Middle frontal gyrus (tissue), 1 donor: Measurements from ENCODE around the gene UBXN11.

Source experiments
- DNase-seq: peaks from one replicate; pipeline ENCODE4 v3.0.0-alpha.2; 2015; ENCODE audit warnings: low spot score; ENCODE audit errors: extremely low spot score

The UBXN11 gene

DNA sequence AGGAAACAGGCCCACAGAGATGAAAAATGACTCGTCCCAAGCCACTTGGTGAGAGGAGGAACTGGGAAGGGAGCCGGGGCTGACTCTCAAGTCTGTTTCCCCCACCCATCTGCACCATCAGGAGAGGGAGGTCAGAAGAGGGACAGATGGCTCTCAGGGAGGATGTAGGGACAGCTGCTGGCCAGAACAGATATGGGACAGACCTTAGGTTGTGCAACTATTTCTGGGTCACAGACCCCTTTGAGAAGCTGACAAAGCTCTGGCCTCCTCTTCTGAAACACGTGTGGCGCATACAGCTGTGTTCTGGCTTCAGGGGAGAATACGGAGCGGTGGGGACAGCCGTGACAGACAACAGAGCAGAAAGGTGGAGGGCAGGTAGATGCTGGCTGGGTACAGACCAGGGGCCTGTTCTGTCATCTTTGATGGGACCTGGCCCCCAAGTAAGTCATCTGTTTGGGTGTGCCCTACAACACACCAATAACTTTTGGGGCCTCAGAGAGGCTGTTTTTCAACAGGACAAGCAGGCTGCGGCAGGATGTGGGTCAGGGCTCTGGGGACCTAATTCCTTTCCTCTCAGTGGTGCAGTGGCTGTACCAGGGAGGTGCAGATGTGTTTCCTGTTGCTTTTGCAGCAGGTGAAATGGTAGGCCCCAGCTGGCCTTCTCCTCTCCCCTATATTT, 19.3 kb downstream of the UBXN11 start:
- DNase-seq: no peak

GRCh38 chr1:26286064-26286416, 20.4 kb downstream of the UBXN11 start:
- no peak for DNase-seq

GRCh38 chr1:26285366-26286063, 20.9 kb downstream of the UBXN11 start:
- no peak for DNase-seq

DNA sequence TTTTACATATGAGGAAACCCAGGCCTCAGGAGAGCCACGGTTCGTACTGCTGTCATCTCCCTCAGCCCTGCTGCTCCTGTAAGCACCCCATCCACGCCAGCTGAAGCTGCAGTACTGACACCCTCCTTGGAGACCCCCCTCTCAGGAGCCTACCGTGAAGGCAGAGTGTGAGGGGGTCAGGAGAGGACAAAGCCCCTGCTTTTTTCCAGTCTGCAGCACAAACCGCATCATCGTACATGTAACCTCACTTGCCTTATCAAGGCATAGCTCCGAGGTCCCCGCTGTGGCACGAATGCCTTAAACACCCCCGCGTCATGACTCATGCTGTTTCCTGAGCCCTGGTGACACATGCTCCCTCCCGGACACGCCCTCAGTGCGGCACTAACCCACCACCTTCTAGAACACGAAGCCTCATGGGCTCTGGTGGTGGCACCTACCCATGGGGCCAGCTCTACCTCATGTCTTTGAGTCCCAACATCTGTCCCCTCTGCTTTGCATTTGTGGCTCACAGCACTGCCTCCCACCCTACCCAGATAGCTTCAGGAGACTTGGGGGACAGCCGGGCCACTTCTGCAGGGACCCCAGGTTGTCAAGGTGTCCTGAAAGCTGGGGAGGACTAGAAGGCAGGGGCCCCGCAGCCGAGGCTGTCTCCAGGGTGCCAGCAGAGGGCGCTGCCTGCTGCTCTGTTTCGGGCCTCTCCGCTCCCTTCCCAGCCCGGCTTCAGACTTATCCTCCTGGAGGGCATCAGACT, 21.7 kb downstream of the UBXN11 start:
- no peak for DNase-seq

DNA sequence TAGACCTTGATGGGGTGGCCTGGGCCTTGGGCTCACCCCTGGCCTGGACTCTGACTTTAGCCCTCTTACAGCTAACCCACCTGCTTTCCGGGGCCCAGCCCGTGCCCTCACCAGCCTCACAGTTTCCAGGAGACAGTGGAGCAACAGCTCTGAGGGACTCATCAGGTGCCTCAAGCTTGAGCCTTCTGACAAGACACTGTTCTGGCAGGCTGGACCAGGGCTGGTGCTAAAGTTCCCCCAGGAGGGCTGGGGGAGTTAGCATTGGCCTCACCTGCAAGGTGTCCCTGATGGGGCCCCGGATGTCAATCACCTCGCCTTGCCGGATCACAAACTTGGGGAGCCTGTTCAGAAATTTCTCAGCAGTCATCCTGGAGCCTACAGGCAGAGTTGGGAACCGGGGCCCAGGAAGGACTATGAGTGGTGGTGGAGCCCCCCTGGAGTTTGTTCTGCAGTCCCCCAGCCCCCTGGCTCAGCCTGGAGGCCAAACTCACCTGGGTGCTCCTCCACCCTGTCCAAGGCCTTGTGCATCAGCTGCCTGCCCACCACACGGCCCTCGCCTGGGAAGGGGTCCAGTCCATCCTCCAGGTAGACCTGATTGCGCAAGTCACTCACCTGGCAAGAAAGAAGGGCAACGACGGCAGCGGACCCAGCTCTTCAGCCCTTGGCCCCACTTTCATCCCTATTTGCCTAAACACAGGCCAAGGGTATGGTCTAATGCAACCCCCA, 22.4 kb downstream of the UBXN11 start:
- DNase-seq: no peak

- DNase-seq: no peak
These were observed 23.1 kb downstream of the UBXN11 start for GRCh38 chr1:26283279-26283853.

DNA sequence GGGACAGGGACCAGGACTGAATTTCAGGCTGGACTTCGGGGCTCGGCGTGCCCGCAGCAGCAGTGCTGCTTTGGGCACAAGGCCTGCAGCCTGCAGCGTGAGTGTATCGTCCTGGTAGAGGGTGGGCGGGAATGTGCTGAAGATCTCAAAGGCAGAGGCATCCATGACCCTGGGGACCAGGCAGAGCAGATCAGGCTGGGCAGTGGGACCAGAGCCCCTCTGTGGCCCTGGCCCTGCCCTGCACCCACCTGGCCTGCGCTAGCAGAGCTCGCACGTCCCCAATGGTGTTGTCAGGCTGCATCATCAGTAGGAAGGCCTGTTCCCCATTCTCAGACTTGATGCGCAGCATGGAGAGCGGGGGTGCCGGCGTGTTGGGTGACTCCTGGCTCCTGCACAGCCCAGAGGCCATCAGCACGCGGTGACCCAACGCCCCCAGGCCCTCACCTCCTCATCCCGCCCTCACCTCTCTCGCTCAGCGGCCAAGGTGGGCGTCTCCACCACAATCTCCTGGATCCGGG, 24.0 kb downstream of the UBXN11 start:
- no peak for DNase-seq

DNA sequence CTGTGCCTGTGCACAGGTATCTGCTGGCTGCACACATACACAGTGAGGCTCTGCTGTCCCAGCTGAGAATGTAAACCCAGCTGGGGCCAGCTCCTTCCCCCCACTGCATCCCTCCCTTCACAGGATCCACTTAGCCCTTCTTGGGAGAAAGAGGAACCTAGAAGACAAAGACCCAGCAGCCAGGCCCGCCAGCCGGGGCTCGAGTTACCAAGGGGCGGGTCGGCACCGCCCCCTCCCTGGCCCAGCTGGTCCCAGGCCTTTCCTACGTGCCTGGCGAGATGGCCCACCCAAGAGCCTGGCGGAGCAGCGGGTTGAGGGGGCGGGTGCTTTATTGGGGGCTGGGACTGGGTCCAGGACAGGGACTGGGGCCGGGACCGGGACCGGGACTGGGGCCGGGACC, 24.5 kb downstream of the UBXN11 start:
- no peak for DNase-seq

DNA sequence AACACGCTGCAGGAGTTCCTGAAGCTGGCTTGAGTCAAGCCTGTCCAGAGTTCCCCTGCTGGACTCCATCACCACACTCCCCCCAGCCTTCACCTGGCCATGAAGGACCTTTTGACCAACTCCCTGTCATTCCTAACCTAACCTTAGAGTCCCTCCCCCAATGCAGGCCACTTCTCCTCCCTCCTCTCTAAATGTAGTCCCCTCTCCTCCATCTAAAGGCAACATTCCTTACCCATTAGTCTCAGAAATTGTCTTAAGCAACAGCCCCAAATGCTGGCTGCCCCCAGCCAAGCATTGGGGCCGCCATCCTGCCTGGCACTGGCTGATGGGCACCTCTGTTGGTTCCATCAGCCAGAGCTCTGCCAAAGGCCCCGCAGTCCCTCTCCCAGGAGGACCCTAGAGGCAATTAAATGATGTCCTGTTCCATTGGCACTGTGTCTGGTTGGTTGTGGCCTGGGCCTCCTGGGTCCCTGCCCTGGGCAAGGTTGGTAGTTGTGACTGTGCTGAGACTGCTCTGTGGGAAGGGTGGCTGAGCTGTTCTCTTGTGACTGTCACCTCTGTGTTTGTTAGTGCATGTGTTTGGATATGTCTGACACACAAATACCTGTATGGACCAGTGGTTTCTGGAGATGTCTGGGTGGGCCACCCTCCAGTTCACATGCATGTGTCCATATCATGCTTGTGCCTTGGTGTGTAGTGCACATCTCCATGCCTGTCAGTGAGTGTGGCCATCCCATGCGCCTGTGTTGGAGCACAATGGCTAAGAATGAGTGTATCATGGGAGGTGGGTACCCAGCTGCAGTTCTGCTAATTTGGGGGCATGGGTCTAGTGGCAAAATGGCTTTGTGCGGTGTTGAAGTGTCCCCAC, 25.1 kb downstream of the UBXN11 start:
- DNase-seq: no peak

DNA sequence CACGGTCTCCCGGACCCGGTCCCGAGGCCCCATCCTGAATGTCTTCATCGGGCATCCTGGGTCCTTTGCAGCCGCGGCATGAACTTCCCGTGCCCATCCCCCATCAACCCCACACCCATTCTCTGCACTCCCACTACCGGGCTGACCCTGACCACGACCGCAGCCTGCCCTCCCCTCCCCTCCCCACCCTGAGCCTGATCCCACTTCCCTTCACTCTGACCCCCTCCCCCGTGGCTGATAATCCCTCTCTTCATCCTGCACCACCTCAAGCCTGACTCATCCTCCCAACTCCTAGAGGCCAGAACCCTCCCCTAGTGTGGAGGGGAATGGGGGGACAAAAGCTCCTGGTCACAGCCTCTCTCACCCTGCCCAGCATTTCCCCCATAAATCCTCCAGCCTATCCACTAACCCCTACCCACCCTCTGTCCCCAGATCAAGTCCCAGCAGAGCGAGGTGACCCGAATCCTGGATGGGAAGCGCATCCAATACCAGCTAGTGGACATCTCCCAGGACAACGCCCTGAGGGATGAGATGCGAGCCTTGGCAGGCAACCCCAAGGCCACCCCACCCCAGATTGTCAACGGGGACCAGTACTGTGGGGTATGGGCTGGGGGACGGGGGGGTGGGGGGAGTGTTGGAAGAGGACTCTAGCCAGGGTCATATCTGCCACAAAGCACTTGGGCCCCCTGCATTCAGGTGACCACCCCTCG, 25.9 kb downstream of the UBXN11 start:
- DNase-seq: no peak

DNA sequence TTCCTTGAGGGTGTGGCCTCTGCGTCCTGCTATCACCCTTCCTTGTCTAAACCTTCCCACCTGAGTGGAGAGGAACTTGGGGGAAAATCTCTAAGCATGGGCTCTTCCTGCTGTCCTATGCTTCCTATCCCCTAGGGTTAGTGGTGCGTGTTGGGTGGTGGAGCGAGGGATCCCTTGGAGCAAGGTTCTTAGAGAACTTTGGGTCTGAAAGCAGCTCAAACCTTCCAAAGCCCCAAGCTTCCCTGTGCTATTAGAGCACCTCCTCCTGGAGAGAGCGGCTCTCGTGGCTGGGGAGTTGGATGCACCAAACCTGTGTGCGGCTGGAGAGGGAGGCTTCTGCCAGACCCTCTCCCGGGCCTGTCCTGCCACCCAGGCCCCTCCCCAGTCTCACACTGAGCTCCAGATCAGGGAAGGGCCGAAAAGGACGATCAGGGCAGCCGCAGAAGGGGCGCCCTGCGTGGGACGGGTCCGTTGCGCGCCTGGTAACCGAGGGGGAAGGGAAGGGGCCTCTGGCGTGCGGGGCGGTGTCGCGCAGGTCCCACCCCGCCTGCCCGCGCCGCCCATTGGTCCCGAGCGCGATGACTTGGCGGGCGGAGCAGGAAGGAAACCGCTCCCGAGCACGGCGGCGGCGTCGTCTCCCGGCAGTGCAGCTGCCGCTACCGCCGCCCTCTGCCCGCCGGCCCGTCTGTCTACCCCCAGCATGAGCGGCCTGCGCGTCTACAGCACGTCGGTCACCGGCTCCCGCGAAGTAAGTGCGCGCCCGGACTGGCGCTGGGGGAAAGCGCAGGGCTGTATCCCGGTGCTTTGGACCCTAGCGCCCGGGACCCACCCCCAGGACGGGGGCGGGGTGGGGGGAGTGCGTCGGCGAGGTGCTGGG, 26.7 kb downstream of the UBXN11 start, which contains the start of gene SH3BGRL3:
SH3BGRL3 (plus strand) TSS at position 631 of the 877 bp plus-strand sequence; CDS start at position 701, 70 bp downstream.
- DNase-seq: peak; percentile 63

DNA sequence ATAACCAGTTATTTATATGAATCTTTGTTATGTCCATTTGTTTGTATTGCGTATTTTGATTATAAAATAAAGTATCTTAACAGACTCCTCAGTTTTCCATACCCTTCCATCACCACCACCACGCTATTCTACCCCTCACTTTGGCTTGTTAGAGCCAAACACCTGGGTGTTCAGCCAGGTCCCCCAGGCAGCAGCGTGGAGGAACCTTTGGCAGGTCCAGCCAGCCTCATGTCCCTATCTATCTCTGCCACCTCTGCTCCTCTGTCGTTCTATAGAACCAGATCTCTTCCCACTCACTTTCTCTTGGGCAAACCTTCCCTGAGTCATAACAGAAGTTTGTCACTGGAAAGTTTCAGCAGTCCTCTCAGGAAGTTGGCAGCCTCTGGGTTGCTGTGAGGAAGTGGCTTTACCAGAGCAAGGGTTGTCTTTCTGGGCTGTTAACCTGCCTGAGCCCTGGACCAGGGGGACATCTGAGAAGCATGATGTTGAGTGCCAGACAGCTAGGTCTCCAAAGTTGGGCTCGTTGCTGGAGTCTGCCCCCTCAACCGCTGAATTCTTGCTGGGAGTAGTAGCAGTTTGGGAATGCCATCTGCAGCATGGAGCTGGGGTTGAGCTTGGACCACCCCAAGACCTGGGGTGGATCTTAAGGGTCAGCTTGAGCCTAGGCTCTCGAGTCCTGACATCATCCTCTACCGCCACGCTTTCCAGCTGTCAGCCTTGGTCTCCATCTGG, 27.5 kb downstream of the UBXN11 start:
- no peak for DNase-seq

DNA sequence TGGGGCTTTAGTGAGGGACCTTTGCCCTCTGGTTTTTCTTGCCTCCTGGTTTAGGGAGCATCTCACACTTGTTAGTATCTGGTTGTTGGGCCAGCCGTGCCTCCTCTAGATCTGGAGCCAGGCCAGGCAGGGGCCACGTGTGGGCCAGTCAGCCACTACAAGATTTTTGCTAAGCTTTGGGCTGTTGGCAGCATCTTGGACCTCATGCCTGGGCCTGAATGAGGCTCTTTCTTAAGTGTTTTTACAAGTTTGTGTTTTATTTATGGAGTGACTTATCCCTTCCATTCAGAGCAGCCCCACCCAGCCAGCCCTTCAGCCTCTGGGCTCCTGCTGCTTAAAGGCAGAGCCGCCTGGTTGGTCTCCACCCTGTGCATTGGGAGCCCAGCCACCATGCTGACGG, 28.1 kb downstream of the UBXN11 start:
- DNase-seq: no peak

DNA sequence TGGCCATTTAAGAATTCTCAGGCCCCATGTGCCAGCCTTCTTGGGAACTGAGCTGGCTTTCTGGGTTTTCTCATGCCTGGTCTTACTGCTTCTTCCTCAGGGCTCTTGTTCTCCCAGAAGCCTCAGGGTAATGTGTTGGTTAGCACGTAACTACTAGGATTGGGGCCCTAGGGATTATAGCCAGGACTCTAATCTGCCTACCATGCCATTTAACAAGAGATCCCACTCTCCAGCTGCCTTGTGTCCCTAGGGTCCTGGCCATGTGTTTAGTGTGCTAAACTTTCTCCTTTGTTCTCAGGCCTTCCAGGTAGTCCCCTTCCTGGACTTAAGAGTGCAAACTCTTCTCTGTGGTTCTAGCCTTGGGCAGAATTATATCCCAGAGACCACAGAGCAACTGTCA, 28.7 kb downstream of the UBXN11 start:
- no peak for DNase-seq

- DNase-seq: no peak
These were observed 29.2 kb downstream of the UBXN11 start for GRCh38 chr1:26277261-26277661.

GRCh38 chr1:26276432-26276838, 30.0 kb downstream of the UBXN11 start:
- no peak for DNase-seq

- DNase-seq: peak; percentile 60
These were observed 30.6 kb downstream of the UBXN11 start for GRCh38 chr1:26275580-26276431.
